H1 (cell line): ENCODE measurements around the gene TRIM50. TPM values are rescaled to one million over a fixed set of nuclear protein-coding genes. Genes with fewer than 3 reads are reported as not detected.
"Not testable (repeated sequence)": the region's sequence is repeated elsewhere in the genome, so short reads cannot be mapped to it uniquely, and the experiment has no call there.

Source experiments
- CTCF ChIA-PET: fragments of 300-600 bp; sonication (Branson Sonifier 250); formaldehyde crosslinking; loops from one replicate; lab custom pipeline; 2021; ENCODE audit not compliant: partially characterized antibody; lab: Charles Lee
- POLR2A ChIA-PET: fragments of 300-600 bp; sonication (Branson Sonifier 250); formaldehyde crosslinking; loops from one replicate; lab custom pipeline; 2021; ENCODE audit warnings: inconsistent platforms; ENCODE audit not compliant: partially characterized antibody; lab: Charles Lee
- DNase-seq, 2 experiments: peaks; one replicate each; pipeline versions ENCODE4 v3.0.0 to v3.0.0-alpha.2; 2010 to 2022; ENCODE audit warnings: low spot score in 2 of 2, low read depth in 1 of 2, mixed read lengths in 1 of 2
- FAIRE-seq: peaks from 2 replicates; lab custom pipeline; 2011; peaks lifted over from hg19 to GRCh38; lab: Jason Lieb, UNC
- H2AFZ ChIP-seq: 2 replicates; pipeline ENCODE4 v1.8.1; 2012; ENCODE audit warnings: low read length, inconsistent platforms
- H2AK5ac ChIP-seq: 2 replicates; pipeline ENCODE4 v1.6.1; 2013; ENCODE audit warnings: low read depth, low read length
- H2BK120ac ChIP-seq: replicated peaks from 2 replicates; pipeline ENCODE3; 2013; ENCODE audit warnings: low read depth, low read length, inconsistent platforms
- H2BK12ac ChIP-seq: 2 replicates; pipeline ENCODE4 v1.6.1; 2013; ENCODE audit warnings: low read depth, low read length
- H2BK15ac ChIP-seq: 2 replicates; pipeline ENCODE4 v1.6.1; 2013; ENCODE audit warnings: low read length
- H2BK20ac ChIP-seq: 2 replicates; pipeline ENCODE4 v1.6.1; 2013; ENCODE audit warnings: low read length
- H2BK5ac ChIP-seq: 2 replicates; pipeline ENCODE4 v1.6.1; 2013; ENCODE audit warnings: low read depth, low read length
- H3K14ac ChIP-seq: 2 replicates; pipeline ENCODE4 v1.6.1; 2013; ENCODE audit warnings: inconsistent platforms; ENCODE audit not compliant: insufficient read length
- H3K18ac ChIP-seq: 2 replicates; pipeline ENCODE4 v1.6.1; 2013; ENCODE audit warnings: low read length; ENCODE audit errors: extremely low read depth
- H3K23ac ChIP-seq: 2 replicates; pipeline ENCODE4 v1.6.1; 2013; ENCODE audit warnings: inconsistent platforms; ENCODE audit not compliant: insufficient read length
- H3K23me2 ChIP-seq: 2 replicates; pipeline ENCODE4 v1.6.1; 2013; ENCODE audit warnings: low read depth, low read length
- H3K27ac ChIP-seq: 2 replicates; pipeline ENCODE4 v1.6.1; 2011; ENCODE audit warnings: low read depth, low read length, inconsistent platforms
- H3K27me3 ChIP-seq, 4 experiments: replicated peaks in 1 of 4; 1 replicate in 1 of 4; 2 replicates in 3 of 4; pipeline versions ENCODE4 v1.6.1 to v1.8.1; 2011 to 2013; ENCODE audit warnings: low read length in 3 of 4, mild to moderate bottlenecking in 3 of 4, inconsistent platforms in 2 of 4, mixed read lengths in 2 of 4, moderate library complexity in 1 of 4; ENCODE audit not compliant: control insufficient read depth in 3 of 4, insufficient read depth in 3 of 4; ENCODE audit errors: extremely low read depth in 1 of 4
- H3K36me3 ChIP-seq, 4 experiments: 2 replicates each; pipeline versions ENCODE4 v1.6.1 to v1.8.1; 2011 to 2013; ENCODE audit warnings: mild to moderate bottlenecking in 4 of 4, low read length in 3 of 4, moderate library complexity in 2 of 4, control low read depth in 1 of 4, inconsistent platforms in 1 of 4; ENCODE audit not compliant: insufficient read depth in 4 of 4, control insufficient read depth in 2 of 4
- H3K4ac ChIP-seq: replicated peaks from 2 replicates; pipeline ENCODE3; 2013; ENCODE audit warnings: low read length, low read depth, mixed read lengths, inconsistent platforms; ENCODE audit not compliant: insufficient read length
- H3K4me1 ChIP-seq, 4 experiments: replicated peaks in 1 of 4; 1 replicate in 1 of 4; 2 replicates in 3 of 4; pipeline versions ENCODE4 v1.6.1 to v1.8.1; 2011 to 2013; ENCODE audit warnings: low read length in 3 of 4, inconsistent platforms in 2 of 4, mixed read lengths in 1 of 4; ENCODE audit not compliant: insufficient read depth in 4 of 4, control insufficient read depth in 3 of 4
- H3K4me2 ChIP-seq, 2 experiments: 2 replicates each; pipeline versions ENCODE4 v1.6.1 to v1.8.1; 2011 to 2013; ENCODE audit warnings: low read depth in 2 of 2, low read length in 2 of 2, control low read depth in 1 of 2, inconsistent platforms in 1 of 2, mild to moderate bottlenecking in 1 of 2; ENCODE audit not compliant: insufficient read depth in 1 of 2
- H3K4me3 ChIP-seq, 4 experiments: fragments of 200-600, 300-600 bp in 1 of 4; sonication (generic), shearing (Covaris generic), sonication (Bioruptor Twin) in 1 of 4; 2 replicates each; pipeline versions ENCODE4 v1.5.1 to v1.8.1; 2011 to 2016; ENCODE audit warnings: low read length in 4 of 4, low read depth in 3 of 4, control low read depth in 2 of 4, inconsistent platforms in 2 of 4, mild to moderate bottlenecking in 2 of 4, mixed read lengths in 1 of 4, moderate library complexity in 1 of 4; ENCODE audit not compliant: insufficient read depth in 2 of 4; ENCODE audit errors: extremely low read depth in 1 of 4
- H3K56ac ChIP-seq: replicated peaks from 2 replicates; pipeline ENCODE3; 2013; ENCODE audit warnings: low read depth, mild to moderate bottlenecking, mixed read lengths, low read length, inconsistent platforms; ENCODE audit not compliant: insufficient read length
- H3K79me1 ChIP-seq: 2 replicates; pipeline ENCODE4 v1.6.1; 2013; ENCODE audit warnings: low read depth, low read length, control low read depth
- H3K79me2 ChIP-seq, 2 experiments: 2 replicates each; pipeline versions ENCODE4 v1.6.1 to v1.8.1; 2012 to 2013; ENCODE audit warnings: low read length in 2 of 2, mild to moderate bottlenecking in 2 of 2, inconsistent platforms in 1 of 2; ENCODE audit not compliant: insufficient read depth in 2 of 2, control insufficient read depth in 1 of 2
- H3K9ac ChIP-seq, 4 experiments: replicated peaks in 1 of 4; 1 replicate in 1 of 4; 2 replicates in 3 of 4; pipeline versions ENCODE4 v1.6.1 to v1.8.1; 2011 to 2013; ENCODE audit warnings: low read depth in 3 of 4, low read length in 3 of 4, control low read depth in 2 of 4, mild to moderate bottlenecking in 2 of 4, moderate library complexity in 2 of 4, inconsistent platforms in 1 of 4; ENCODE audit errors: extremely low read depth in 1 of 4
- H3K9me3 ChIP-seq, 2 experiments: 2 replicates each; pipeline versions ENCODE4 v1.6.1 to v1.8.1; 2012 to 2013; ENCODE audit warnings: mild to moderate bottlenecking in 2 of 2, moderate library complexity in 2 of 2, control low read depth in 1 of 2, inconsistent platforms in 1 of 2, low read depth in 1 of 2, low read length in 1 of 2, mixed read lengths in 1 of 2; ENCODE audit not compliant: insufficient read depth in 2 of 2
- H4K20me1 ChIP-seq, 2 experiments: replicated peaks in 1 of 2; 2 replicates each; pipeline versions ENCODE3 to v1.8.1; 2011 to 2013; ENCODE audit warnings: inconsistent platforms in 2 of 2, low read length in 2 of 2, mild to moderate bottlenecking in 1 of 2; ENCODE audit not compliant: insufficient read depth in 2 of 2, control insufficient read depth in 1 of 2
- H4K5ac ChIP-seq: 2 replicates; pipeline ENCODE4 v1.6.1; 2013; ENCODE audit warnings: low read length, low read depth, mixed read lengths, inconsistent platforms; ENCODE audit not compliant: insufficient read length
- H4K8ac ChIP-seq: 2 replicates; pipeline ENCODE4 v1.8.0; 2013; ENCODE audit warnings: mild to moderate bottlenecking, moderate library complexity, low read length, inconsistent platforms; ENCODE audit not compliant: insufficient read depth; ENCODE audit errors: extremely low read depth
- H4K91ac ChIP-seq: replicated peaks from 2 replicates; pipeline ENCODE3; 2013; ENCODE audit warnings: low read length, mixed read lengths, inconsistent platforms; ENCODE audit not compliant: insufficient read length
- WGBS, 2 experiments: shearing (Covaris generic) in 1 of 2; methylation state at CpG; one replicate each; pipeline versions ENCODE4 v1.1.6 to v1.1.7; 2013 to 2015; ENCODE audit warnings: low lambda C conversion rate in 2 of 2, mixed read lengths in 2 of 2, inconsistent platforms in 1 of 2, low coverage in 1 of 2, missing lambda C conversion rate in 1 of 2; ENCODE audit not compliant: insufficient replicate concordance in 2 of 2, insufficient coverage in 1 of 2, insufficient read length in 1 of 2; ENCODE audit errors: extremely low coverage in 1 of 2, missing lambda C conversion rate in 1 of 2; 5-methylcytosine and 5-hydroxymethylcytosine counted together
- polyA plus RNA-seq, 7 experiments: library from polyadenylated mRNA; depleted of rRNA in 3 of 7; stranded (reverse) in 5 of 7; unstranded in 2 of 7; fragments of >200 nt in 5 of 7; fragments of 200-250 nt in 2 of 7; gene quantifications; 1 replicate in 5 of 7; 2 replicates in 1 of 7; 4 replicates in 1 of 7; pipeline versions ENCODE4 v1.2.1 to v1.2.3, GENCODE V29; 2011 to 2013; ENCODE audit warnings: missing spikeins in 2 of 7, mixed read lengths in 2 of 7
- total RNA-seq: library from RNA; stranded (reverse); fragmentation: NEBNext Ultra II Directional; extraction: Animal tissue kit (Norgen Biotek cat#: 25700); gene quantifications from 2 replicates; pipeline ENCODE4 v1.2.1, GENCODE V29; 2021

Gene TRIM50
- total and polyA plus RNA-seq, 2 of the 8 experiments (the other 6 are each of a cell fraction or from before 2014, with no cell fraction given), result 0.12 TPM; not detected in 1

DNA sequence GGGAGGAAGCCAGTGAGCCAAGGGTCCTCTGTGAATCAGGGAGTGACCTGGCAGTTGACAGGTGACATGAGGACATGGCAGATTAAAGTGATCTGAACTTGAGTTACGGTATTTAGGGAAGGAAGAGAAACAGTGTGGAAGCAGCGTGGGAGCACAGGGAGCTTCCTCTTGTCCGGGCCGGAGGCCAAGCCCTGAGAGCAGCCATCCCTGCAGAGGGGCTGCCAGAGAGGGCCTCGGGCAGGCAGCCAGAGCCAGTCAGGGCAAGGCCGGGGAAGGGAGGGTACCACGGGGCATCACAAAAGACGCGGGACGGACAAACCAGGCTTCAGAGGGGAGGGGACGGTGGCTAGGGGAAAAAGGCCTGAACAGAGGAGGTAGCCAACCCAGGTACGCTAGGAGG is 28.1 kb downstream of the TRIM50 start:
- H4K91ac ChIP-seq, H3K23me2 ChIP-seq, H4K20me1 ChIP-seq, H2AK5ac ChIP-seq, H3K79me2 ChIP-seq, POLR2A ChIA-PET, H2BK120ac ChIP-seq, H2BK12ac ChIP-seq, H3K79me1 ChIP-seq, H3K4me2 ChIP-seq, H3K14ac ChIP-seq, H3K23ac ChIP-seq, H3K4me3 ChIP-seq, H3K4me1 ChIP-seq, H3K27ac ChIP-seq, H2AFZ ChIP-seq, H4K8ac ChIP-seq, H4K5ac ChIP-seq, H3K9me3 ChIP-seq, H2BK5ac ChIP-seq, FAIRE-seq, H2BK20ac ChIP-seq, H3K9ac ChIP-seq, H3K27me3 ChIP-seq, CTCF ChIA-PET, H3K18ac ChIP-seq, H2BK15ac ChIP-seq, H3K56ac ChIP-seq, H3K4ac ChIP-seq: not testable (repeated sequence)
- DNase-seq, result peak in 1 of 2 experiments; percentile 37
- WGBS, 2 experiments, result 80% methylated on average over 1 of the region's 12 CpGs; no CpG with 5 or more reads in 1 of the 2 experiments
- H3K36me3 ChIP-seq, result peaks cover 7 to 18% (median 13%) of the 10 kb centered on the region in 4 experiments

DNA sequence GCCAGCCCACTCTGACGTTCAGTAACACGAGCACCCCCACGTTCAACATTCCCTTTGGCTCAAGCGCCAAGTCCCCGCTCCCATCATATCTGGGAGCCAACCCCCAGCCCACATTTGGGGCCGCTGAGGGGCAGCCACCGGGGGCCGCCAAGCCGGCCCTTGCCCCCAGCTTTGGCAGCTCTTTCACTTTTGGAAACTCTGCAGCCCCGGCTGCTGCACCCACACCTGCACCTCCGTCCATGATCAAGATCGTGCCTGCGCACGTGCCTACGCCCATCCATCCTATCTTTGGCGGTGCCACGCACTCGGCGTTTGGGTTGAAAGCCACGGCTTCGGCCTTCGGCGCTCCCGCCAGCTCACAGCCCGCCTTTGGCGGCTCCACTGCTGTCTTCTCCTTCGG is 30.2 kb downstream of the TRIM50 start:
- H3K56ac ChIP-seq, H3K4me2 ChIP-seq, H3K23me2 ChIP-seq, H3K4me3 ChIP-seq, CTCF ChIA-PET, H2BK15ac ChIP-seq, H3K79me2 ChIP-seq, FAIRE-seq, H4K8ac ChIP-seq, H4K5ac ChIP-seq, H2BK20ac ChIP-seq, H3K23ac ChIP-seq, H3K27ac ChIP-seq, H4K91ac ChIP-seq, H2BK5ac ChIP-seq, H3K18ac ChIP-seq, H2AFZ ChIP-seq, H4K20me1 ChIP-seq, H3K4ac ChIP-seq, H2AK5ac ChIP-seq, H3K4me1 ChIP-seq, H3K9ac ChIP-seq, POLR2A ChIA-PET, H3K9me3 ChIP-seq, H3K14ac ChIP-seq, H2BK12ac ChIP-seq, H3K79me1 ChIP-seq, H3K27me3 ChIP-seq, H3K36me3 ChIP-seq, H2BK120ac ChIP-seq: not testable (repeated sequence)
- 100% methylated on average over 16 of the region's 27 CpGs; no CpG with 5 or more reads in 1 of the 2 experiments for WGBS, 2 experiments
- DNase-seq, result peak in 1 of 2 experiments; percentile 37
